ENCODE results near the gene RING1. TPM values are rescaled to one million over a fixed set of nuclear protein-coding genes. Genes with fewer than 3 reads are reported as not detected.
A peak's percentile ranks its signal among the peaks of the same experiment; 100 is the strongest.

The RING1 gene
- total and polyA plus RNA-seq, 10 of the 15 experiments (the other 5 are each of a cell fraction or from before 2014, with no cell fraction given), result 2.0 to 27.2 (median 15.8) TPM

DNA sequence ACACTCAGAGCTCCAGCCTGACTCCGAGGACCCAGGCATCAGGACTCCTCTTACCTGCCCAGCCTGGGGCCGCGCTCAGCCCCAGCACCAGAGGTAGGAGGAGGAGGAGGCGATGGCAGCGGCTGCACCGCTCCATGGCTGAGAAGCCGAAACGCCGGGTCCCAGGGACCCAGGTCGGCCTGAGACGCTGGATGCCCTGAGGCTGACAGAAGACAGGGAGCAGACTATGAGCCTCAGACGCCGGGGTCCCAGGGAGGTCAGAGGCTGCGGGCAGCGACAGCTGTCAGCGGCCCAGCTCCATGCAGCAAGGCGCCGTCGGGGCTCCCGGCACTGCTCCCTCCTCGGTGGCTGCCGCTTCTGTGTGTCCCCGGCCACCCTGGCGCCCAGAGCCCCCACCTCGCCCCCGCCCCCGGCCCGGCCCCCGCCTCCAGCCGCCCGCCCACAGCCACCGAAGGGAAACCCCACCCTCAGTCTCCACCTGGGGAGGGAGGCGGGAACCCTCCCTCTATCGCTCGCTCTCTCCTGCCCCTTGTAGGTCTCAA lies 16.1 kb upstream of the RING1 start, which contains the start of gene COL11A2 (continued):
- TF ChIP-seq ZNF274 (IDR thresholded peaks at IDR 0.05; ENCODE audit: insufficient read depth, insufficient read length), result no peak
- TF ChIP-seq CHD1 (IDR thresholded peaks at IDR 0.05; ENCODE audit: low read depth, low read length), result no peak
- TF ChIP-seq SRF (IDR thresholded peaks at IDR 0.05; ENCODE audit: low read depth in 2 of 2, low read length in 2 of 2), result no peak

- ChIA-PET RAD21 (ENCODE audit: unreplicated experiment) (no interaction called here), SMC1A (ENCODE audit: uncharacterized antibody, unreplicated experiment) (no interaction called here), POLR2A (no interaction called here), CTCF (no interaction called here)
- Histone ChIP-seq H3K4me2 (ENCODE audit: control insufficient read depth, insufficient read depth) (0 out of 2 replicates have a peak overlapping the region, but pooled peaks have one; percentile 33), H3K4me3 (no peak overlapping the region), H3K9me3 (replicated peaks; ENCODE audit: control insufficient read depth, insufficient read depth, low read length) (no peaks in the 10 kb centered on the region), H3K36me3 (ENCODE audit: control insufficient read depth in 2 of 2, insufficient read depth in 2 of 2, low read length in 1 of 2) (peaks cover 11 to 27% of the 10 kb centered on the region in 2 experiments), H4K20me1 (ENCODE audit: control insufficient read depth, insufficient read depth) (no peaks in the 10 kb centered on the region), H2AFZ (ENCODE audit: control insufficient read depth, low read depth, low read length) (no peak overlapping the region), H3K9ac (ENCODE audit: control insufficient read depth, insufficient read depth, low read length) (no peak overlapping the region), H3K4me1 (ENCODE audit: control insufficient read depth, insufficient read depth, low read length) (0 out of 2 replicates have a peak, but pooled peaks cover 8% of the 10 kb centered on the region), H3K27ac (ENCODE audit: control insufficient read depth, insufficient read depth) (no peak overlapping the region), H3K79me2 (ENCODE audit: control insufficient read depth, insufficient read depth, low read length) (no peaks in the 10 kb centered on the region; the same call in none of the 2 replicates), H3K27me3 (replicated peaks in 1 of 2; ENCODE audit: control insufficient read depth in 2 of 2, insufficient read depth in 2 of 2, low read length in 1 of 2) (peaks cover 2 to 5% of the 10 kb centered on the region in 2 experiments)
- FAIRE-seq (no peak), DNase-seq (ENCODE audit: low read depth, low spot score) (no peak), ATAC-seq (no peak)
- WGBS (ENCODE audit: insufficient coverage, insufficient replicate concordance, low lambda C conversion rate, missing lambda C conversion rate), result 12% methylated on average over 62 of the region's 72 CpGs
- no TSS peak for BruUV-seq (replicated peaks)
- TF ChIP-seq, protein P1, sequence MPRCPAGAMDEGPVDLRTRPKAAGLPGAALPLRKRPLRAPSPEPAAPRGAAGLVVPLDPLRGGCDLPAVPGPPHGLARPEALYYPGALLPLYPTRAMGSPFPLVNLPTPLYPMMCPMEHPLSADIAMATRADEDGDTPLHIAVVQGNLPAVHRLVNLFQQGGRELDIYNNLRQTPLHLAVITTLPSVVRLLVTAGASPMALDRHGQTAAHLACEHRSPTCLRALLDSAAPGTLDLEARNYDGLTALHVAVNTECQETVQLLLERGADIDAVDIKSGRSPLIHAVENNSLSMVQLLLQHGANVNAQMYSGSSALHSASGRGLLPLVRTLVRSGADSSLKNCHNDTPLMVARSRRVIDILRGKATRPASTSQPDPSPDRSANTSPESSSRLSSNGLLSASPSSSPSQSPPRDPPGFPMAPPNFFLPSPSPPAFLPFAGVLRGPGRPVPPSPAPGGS (IDR thresholded peaks at IDR 0.05; ENCODE audit: borderline replicate concordance, insufficient read depth, low read depth, low read length, poor library complexity, severe bottlenecking), result peak; percentile 39
- TF ChIP-seq NBN (IDR thresholded peaks at IDR 0.05), result no peak
- no peak for TF ChIP-seq ATF7 (IDR thresholded peaks at IDR 0.05; ENCODE audit: low read depth)
- peak; percentile 87 for TF ChIP-seq SUZ12 (IDR thresholded peaks at IDR 0.05; ENCODE audit: unreplicated experiment)
- intact Hi-C loops (cut with micrococcal nuclease; ENCODE audit: unreplicated experiment) (no loop called here), in situ Hi-C loops (cut with MboI) (no loop called here)
These were observed 15.4 kb upstream of the RING1 start for GRCh38 chr6:33192671-33193602.
